DMS153 treated with DMSO at 0.1 percent for 48 hours (cell line): ENCODE results near the gene LGALS3.

Experiments used
- DNase-seq: peaks from one replicate; lab custom pipeline; 2025; ENCODE audit not compliant: unreplicated experiment; lab: John Stamatoyannopoulos, UW

Gene LGALS3

GRCh38 chr14:55130196-55130550 is 1.1 kb downstream of the LGALS3 start:
- no peak for DNase-seq

DNA sequence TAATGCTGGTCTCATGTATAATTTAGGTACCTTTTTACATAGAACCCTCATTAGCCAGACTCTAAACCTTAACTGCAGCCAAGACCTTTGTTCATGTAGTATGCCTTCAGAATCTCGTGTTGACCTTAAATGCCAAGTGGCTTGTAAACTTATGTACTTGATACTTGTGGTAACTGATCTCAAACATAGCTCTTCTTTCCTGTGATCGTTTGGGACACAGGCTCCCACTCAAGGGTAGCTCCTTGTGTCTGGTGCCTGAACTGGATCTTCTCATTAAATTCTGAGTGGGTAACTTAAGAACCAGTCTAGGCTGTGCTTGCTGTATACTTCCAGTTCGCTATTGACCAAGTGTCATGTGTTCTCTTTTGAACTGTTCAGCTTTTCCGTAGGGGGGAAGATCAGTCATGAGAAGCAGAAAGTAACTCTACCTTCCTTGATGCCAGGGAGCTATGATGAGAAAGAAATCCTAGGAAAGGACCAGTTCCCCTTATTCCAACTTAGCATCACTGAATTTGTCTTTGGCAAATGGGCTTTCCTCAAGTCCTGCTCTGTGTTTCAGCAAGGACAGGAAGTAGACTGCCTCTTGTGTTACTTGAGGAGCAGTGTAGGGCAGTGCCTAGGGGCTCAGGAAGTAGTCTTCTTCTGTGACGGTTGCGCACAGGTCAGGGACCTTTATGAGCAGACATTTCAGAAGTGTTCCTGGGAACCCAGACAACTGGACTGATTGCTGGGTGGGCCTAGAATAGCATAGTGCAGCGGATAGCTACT is 2.5 kb downstream of the LGALS3 start:
- DNase-seq, result no peak

GRCh38 chr14:55133416-55133815 is 4.4 kb downstream of the LGALS3 start:
- no peak for DNase-seq

GRCh38 chr14:55136241-55136640 is 7.2 kb downstream of the LGALS3 start:
- no peak for DNase-seq

DNA sequence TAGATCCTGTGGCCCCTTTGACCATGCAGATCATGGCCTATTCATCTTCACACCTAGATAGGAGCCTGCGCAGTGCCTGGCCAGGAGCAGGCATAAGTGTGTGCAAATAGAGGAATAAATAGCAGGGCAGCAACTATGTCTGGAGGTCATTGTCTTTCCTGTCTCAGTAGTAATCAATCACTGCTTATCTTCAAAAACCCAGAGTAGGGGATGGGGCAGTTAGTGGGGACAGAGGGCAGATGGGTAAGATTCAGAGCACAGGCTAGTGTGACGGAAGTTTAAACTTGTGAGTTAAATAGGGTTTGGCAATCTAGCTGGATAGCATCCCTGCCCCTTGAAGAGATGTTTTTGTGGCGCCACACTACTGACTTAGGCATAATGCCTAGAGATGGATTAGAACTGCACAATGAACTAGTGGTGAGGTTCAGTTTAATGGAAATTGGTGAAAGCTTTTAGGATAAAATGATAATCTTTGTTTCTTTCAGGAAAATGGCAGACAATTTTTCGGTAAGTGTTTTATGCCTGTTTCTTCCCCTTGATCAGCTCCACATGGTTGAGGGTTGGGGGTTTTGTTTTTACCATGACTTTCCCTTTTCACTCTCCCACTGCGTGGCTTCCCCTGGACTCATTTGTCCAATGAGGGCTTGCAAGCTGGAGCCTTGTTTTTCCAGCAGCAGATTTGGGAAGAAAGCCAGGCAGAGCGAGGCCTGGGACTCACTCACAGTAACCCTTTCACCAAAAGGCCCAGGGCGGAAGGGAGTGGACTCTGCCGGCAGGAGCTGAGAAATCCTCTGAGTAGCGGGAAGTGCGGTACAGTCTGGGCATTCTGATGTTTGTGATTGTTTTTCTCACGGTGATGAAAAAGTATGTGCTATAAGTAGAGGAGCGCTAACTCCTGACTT is 8.1 kb downstream of the LGALS3 start:
- no peak for DNase-seq

GRCh38 chr14:55138091-55138490 is 9.0 kb downstream of the LGALS3 start:
- no peak for DNase-seq

- no peak for DNase-seq
Observed at GRCh38 chr14:55139141-55139540, 10.1 kb downstream of the LGALS3 start.

GRCh38 chr14:55139696-55140509 is 10.9 kb downstream of the LGALS3 start:
- DNase-seq, result no peak

DNA sequence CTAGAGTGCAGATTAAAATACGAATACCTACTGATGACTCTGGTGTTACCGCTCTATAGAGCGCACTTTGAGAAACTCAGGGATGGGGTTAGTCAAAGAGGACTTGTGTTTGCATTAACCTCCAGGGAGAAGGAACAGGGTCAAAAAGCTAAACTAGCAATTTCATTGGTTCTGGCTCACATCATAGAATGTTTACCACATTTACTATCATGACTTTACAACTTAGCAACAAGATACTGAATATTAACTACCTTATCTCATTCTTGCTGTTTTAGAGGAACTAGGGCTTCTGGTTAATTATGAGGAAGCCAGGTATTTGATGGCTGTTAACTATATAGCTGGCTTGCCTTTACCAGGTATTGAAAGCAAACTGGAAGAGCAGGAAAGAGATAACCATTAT is 12.8 kb downstream of the LGALS3 start:
- no peak for DNase-seq

DNA sequence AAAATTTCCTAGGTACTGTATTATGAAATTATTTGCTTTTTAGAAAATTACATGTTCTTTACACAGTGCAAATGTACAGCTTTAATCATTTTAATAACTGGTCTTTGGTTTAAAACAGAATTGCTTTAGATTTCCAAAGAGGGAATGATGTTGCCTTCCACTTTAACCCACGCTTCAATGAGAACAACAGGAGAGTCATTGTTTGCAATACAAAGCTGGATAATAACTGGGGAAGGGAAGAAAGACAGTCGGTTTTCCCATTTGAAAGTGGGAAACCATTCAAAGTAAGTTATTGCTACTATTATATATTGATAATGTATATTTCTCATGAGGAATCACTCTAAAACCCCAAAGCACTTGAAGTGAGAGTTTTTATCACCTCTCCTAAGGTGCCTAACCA is 13.4 kb downstream of the LGALS3 start:
- no peak for DNase-seq

DNA sequence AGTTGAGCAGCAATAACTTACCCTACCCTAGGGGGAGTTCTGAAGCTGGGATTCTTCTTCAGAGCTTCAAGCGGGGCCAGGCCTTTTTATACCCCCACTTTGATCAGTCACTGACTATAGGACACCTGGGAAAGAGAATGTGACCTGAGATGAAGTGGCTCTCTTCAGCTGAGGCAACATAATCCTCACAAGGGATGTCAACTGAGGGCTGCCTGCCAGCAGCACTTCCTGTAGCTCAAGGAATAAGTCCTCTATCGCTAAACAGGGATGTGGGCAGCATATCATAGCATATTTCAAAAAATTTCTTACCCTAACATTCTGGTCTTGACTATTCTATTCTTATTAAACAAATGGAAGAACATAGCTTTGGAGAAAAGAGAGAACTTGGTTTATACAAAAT is 17.4 kb downstream of the LGALS3 start:
- no peak for DNase-seq

DNA sequence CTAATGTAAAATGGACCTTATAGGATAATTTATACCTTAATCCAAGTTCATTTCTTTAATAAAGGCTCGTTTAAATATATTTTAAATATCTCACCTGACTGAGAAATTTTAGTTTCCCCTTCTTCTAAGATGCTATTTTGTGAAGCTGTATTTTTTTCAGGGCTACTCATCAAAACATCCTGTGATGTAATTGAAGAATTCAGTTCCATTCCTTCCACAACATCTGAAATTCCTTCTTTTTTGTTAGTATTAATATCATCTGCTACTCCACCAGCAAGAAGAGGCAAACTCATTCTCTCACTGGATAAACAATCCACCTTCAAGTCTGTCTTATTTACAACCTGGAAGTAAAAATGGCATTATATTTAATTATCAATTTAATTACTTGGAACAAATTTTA is 22.5 kb downstream of the LGALS3 start:
- no peak for DNase-seq

- DNase-seq, result no peak
Observed at GRCh38 chr14:55152052-55152753, 23.2 kb downstream of the LGALS3 start.

- no peak for DNase-seq
Observed at GRCh38 chr14:55153951-55154350, 24.9 kb downstream of the LGALS3 start.

DNA sequence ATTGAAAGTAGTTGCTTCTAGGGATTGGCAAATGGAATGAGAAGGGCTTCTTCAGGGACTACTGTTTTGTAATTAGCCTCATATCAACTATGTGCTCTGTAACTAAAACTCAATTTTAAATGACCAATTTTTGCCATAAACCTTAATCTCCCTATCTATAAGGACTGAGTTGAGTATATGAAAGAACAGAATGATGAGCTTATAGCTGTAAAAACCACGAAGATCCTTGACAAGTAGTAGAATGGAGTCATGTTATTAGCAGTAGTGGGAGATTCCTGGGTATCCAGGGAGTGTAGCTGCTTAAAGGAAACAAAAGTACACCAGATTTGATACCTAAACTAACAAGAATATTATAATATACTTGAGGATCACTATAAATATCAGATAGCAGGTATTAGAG is 28.0 kb downstream of the LGALS3 start:
- DNase-seq, result no peak

DNA sequence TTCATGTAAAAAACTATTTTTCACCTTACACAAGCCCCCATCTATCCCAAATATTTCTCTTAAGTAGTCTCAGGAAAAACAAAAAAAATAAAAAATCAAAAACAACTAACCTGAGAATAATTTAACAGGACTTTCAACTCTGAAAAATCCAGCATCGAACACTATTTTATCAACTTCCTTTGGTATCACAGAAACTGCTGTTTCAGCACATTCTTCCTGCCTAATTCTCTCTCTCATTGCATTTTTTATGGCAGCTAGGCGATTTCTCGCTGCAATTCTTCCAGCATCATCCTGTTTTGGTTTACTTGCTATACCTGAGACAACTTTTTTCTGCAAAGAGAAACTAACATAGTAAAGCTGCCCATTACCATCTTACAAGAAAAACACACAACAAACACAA is 29.4 kb downstream of the LGALS3 start:
- no peak for DNase-seq

GRCh38 chr14:55160989-55161388 is 31.9 kb downstream of the LGALS3 start:
- DNase-seq, result peak; percentile 34

DNA sequence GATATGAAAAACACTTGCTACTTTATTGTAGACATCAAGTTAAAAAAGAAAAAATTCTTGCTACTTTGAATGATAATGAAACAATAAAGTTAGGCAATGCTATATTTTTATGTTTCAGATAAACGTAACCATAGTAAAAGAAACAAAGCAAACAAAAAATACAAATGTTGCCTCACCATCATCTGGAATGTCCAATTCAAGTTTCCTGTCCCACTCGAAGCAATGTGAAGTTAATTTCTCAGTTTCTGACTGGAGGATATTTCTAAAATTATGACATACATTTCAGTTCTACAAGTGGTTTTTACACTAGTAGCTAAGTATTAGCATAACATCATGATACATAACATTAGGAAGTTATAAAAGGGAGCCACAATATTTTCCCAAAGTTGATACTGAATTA is 41.5 kb downstream of the LGALS3 start:
- DNase-seq, result no peak

DNA sequence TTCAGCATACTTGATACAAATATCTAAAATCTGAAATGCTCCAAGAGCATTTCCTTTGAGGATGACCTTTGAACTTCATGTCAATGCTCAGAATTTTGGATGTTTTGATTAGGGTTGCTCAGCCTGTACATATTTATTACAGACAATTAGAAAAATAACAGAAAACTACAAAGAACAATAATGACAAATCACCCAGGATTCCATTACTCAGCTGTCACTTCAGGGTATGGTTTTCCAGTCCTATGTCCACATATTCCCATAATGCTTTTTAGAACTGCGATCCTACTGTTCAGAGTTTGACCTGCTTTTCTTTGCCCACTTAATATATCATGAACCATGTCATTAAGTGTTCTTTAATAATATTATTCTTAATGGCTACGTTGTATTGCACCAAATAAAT is 51.0 kb downstream of the LGALS3 start:
- no peak for DNase-seq

DNA sequence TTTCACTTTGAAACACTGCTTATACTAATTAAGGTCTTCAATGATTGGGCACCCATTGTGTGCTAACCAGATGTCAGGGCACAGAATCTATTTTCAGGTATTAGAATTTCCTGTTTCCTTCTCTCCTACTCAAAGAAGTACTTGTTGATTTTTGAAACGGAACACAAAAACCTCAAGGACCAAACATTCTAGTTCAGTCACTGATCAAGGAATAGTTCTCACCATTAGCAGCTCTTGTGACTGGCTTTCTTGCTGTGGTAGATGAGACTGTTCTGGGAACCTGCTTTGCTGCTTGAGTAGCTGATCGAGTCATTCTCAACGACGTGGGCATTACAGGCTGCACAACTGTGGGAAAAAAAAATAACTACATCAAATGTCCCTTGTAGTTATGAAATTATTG is 51.4 kb downstream of the LGALS3 start:
- DNase-seq, result no peak
